Right renal pelvis (tissue), 4 donors: ENCODE measurements around the gene ZKSCAN1. TPM values are rescaled to one million over a fixed set of nuclear protein-coding genes. Genes with fewer than 3 reads are reported as not detected.
"Not testable (repeated sequence)": the region's sequence is repeated elsewhere in the genome, so short reads cannot be mapped to it uniquely, and the experiment has no call there.

Experiments used
- DNase-seq, 4 donors: peaks; one replicate each; pipeline ENCODE4 v3.0.0-alpha.2; 2013; ENCODE audit warnings: low read depth in 4 of 4, low spot score in 3 of 4, missing footprints in 1 of 4
- polyA plus RNA-seq, 4 donors: library from polyadenylated mRNA; unstranded; fragments of 120-200 nt; gene quantifications; one replicate each; pipeline ENCODE4 v1.2.1, GENCODE V29; 2013; ENCODE audit not compliant: insufficient read length in 4 of 4

Gene ZKSCAN1
- 10 to 100 TPM; 47.3 to 57.0 (median 50.4) TPM for polyA plus RNA-seq

GRCh38 chr7:100015232-100016214 lies at the start of gene ZKSCAN1:
TSS of gene ZKSCAN1 (plus strand) at chr7:100015596. CDS start at chr7:100023507, 7,911 bp downstream.
- peak; percentile 83 to 88 (median 86) for DNase-seq

- no peak for DNase-seq
Observed at GRCh38 chr7:99969298-99969697, 46.1 kb upstream of the ZKSCAN1 start.

- DNase-seq, result not testable (repeated sequence)
Observed at GRCh38 chr7:99969813-99970212, 45.6 kb upstream of the ZKSCAN1 start.

GRCh38 chr7:99971242-99971641 lies 44.2 kb upstream of the ZKSCAN1 start:
- DNase-seq, result no peak

- DNase-seq, result not testable (repeated sequence)
Observed at GRCh38 chr7:99973817-99974216, 41.6 kb upstream of the ZKSCAN1 start.

- DNase-seq, result no peak
Observed at GRCh38 chr7:99974681-99975080, 40.7 kb upstream of the ZKSCAN1 start.

- DNase-seq, result no peak
Observed at GRCh38 chr7:99975782-99976521, 39.4 kb upstream of the ZKSCAN1 start, which contains the start of gene AZGP1. TSS of gene AZGP1 (minus strand) at chr7:99976031. CDS start at chr7:99976020, 11 bp downstream.

- DNase-seq, result no peak
Observed at GRCh38 chr7:99976626-99977025, 38.8 kb upstream of the ZKSCAN1 start.

GRCh38 chr7:99979814-99980225 lies 35.6 kb upstream of the ZKSCAN1 start:
- not testable (repeated sequence) for DNase-seq

GRCh38 chr7:99980448-99980872 lies 34.9 kb upstream of the ZKSCAN1 start:
- not testable (repeated sequence) for DNase-seq

- not testable (repeated sequence) for DNase-seq
Observed at GRCh38 chr7:99981066-99981465, 34.3 kb upstream of the ZKSCAN1 start.

GRCh38 chr7:99984593-99984992 lies 30.8 kb upstream of the ZKSCAN1 start:
- DNase-seq, result no peak

GRCh38 chr7:99987306-99987705 lies 28.1 kb upstream of the ZKSCAN1 start:
- not testable (repeated sequence) for DNase-seq

- DNase-seq, result no peak
Observed at GRCh38 chr7:99987846-99988245, 27.6 kb upstream of the ZKSCAN1 start.

GRCh38 chr7:99990460-99990852 lies 24.9 kb upstream of the ZKSCAN1 start:
- DNase-seq, result no peak

GRCh38 chr7:99991543-99991942 lies 23.9 kb upstream of the ZKSCAN1 start:
- DNase-seq, result not testable (repeated sequence)

GRCh38 chr7:99992330-99993038 lies 22.9 kb upstream of the ZKSCAN1 start:
- DNase-seq, result no peak

GRCh38 chr7:99994819-99995218 lies 20.6 kb upstream of the ZKSCAN1 start:
- no peak for DNase-seq

GRCh38 chr7:99996755-99997544 lies 18.4 kb upstream of the ZKSCAN1 start:
- no peak for DNase-seq
